ENCODE results near the gene FOXO3B.
"Not testable (repeated sequence)": the region's sequence is repeated elsewhere in the genome, so short reads cannot be mapped to it uniquely, and the experiment has no call there.

DNA sequence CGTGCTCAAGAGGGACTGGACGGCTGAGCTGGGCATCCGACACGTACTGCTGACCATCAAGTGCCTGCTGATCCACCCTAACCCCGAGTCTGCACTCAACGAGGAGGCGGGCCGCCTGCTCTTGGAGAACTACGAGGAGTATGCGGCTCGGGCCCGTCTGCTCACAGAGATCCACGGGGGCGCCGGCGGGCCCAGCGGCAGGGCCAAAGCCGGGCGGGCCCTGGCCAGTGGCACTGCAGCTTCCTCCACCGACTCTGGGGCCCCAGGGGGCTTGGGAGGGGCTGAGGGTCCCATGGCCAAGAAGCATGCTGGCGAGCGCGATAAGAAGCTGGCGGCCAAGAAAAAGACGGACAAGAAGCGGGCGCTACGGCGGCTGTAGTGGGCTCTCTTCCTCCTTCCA is 4.7 kb downstream of the FOXO3B start:
- not testable (repeated sequence) for TF ChIP-seq POLR2A (IDR thresholded peaks at IDR 0.05)
- TF ChIP-seq, protein P1, sequence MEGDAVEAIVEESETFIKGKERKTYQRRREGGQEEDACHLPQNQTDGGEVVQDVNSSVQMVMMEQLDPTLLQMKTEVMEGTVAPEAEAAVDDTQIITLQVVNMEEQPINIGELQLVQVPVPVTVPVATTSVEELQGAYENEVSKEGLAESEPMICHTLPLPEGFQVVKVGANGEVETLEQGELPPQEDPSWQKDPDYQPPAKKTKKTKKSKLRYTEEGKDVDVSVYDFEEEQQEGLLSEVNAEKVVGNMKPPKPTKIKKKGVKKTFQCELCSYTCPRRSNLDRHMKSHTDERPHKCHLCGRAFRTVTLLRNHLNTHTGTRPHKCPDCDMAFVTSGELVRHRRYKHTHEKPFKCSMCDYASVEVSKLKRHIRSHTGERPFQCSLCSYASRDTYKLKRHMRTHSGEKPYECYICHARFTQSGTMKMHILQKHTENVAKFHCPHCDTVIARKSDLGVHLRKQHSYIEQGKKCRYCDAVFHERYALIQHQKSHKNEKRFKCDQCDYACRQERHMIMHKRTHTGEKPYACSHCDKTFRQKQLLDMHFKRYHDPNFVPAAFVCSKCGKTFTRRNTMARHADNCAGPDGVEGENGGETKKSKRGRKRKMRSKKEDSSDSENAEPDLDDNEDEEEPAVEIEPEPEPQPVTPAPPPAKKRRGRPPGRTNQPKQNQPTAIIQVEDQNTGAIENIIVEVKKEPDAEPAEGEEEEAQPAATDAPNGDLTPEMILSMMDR (IDR thresholded peaks at IDR 0.05): not testable (repeated sequence)
